Measurements from ENCODE around the gene NR1D1. TPM values are rescaled to one million over a fixed set of nuclear protein-coding genes. Genes with fewer than 3 reads are reported as not detected.

Gene NR1D1
- total RNA-seq, 2 donors from 2014 or later, result 102 to 145 TPM

Other genes with a start within 250 kb of the NR1D1 start
- gene IKZF3, start 236.3 kb downstream of the NR1D1 start, total RNA-seq, result 100 to 1,000 TPM; 106 to 113 TPM
- under 1 TPM in 1 of 2 donors, not detected in 1; 0.37 TPM for gene ZPBP2, start 232.4 kb downstream of the NR1D1 start, total RNA-seq
- 10 to 100 TPM; 17.2 to 28.6 TPM for gene GSDMB, start 182.0 kb downstream of the NR1D1 start, total RNA-seq
- gene ORMDL3, start 173.0 kb downstream of the NR1D1 start, total RNA-seq, result 10 to 100 TPM; 76.0 to 88.9 TPM
- not detected for gene LRRC3C, start 172.9 kb downstream of the NR1D1 start, total RNA-seq
- under 1 TPM in 1 of 2 donors, not detected in 1; 0.26 TPM for gene GSDMA, start 137.6 kb downstream of the NR1D1 start, total RNA-seq
- 10 to 100 TPM; 51.8 to 63.9 TPM for gene PSMD3, start 119.8 kb downstream of the NR1D1 start, total RNA-seq
- gene CSF3, start 85.1 kb downstream of the NR1D1 start, total RNA-seq, result not detected
- gene MED24, start 46.2 kb downstream of the NR1D1 start, total RNA-seq, result 10 to 100 TPM; 73.7 to 77.5 TPM
- 10 to 100 TPM; 29.8 to 32.2 TPM for gene THRA, start 37.6 kb downstream of the NR1D1 start, total RNA-seq
- 100 to 1,000 TPM; 101 to 106 TPM for gene MSL1, start 21.4 kb upstream of the NR1D1 start, total RNA-seq
- gene CASC3, start 39.9 kb upstream of the NR1D1 start, total RNA-seq, result 100 to 1,000 TPM; 168 to 176 TPM
- gene RAPGEFL1, start 76.9 kb upstream of the NR1D1 start, total RNA-seq, result 10 to 100 TPM in 1 of 2 donors, 1 to 10 TPM in 1; 6.9 to 10.5 TPM
- 10 to 100 TPM; 26.4 to 33.1 TPM for gene WIPF2, start 118.7 kb upstream of the NR1D1 start, total RNA-seq
- gene CDC6, start 187.3 kb upstream of the NR1D1 start, total RNA-seq, result 1 to 10 TPM; 1.2 to 2.7 TPM
- gene RARA, start 208.6 kb upstream of the NR1D1 start, total RNA-seq, result 100 to 1,000 TPM in 1 of 2 donors, 10 to 100 TPM in 1; 97.0 to 106 TPM